WTC11 (cell line): ENCODE measurements around the gene FASN.

Experiments used
- AFF4 ChIP-seq: sonication (generic); formaldehyde crosslinking; IDR thresholded peaks from 2 replicates; pipeline ENCODE4 v1.8.1; 2023; ENCODE audit warnings: mild to moderate bottlenecking, missing genetic modification reagents, borderline replicate concordance
- CTCF ChIP-seq: fragments of 200-600 bp; IDR thresholded peaks from 2 replicates; pipeline ENCODE4 v1.8.0; 2022; ENCODE audit warnings: antibody characterized with exemption
- ETV6 ChIP-seq: sonication (generic); formaldehyde crosslinking; IDR thresholded peaks from 2 replicates; pipeline ENCODE4 v1.8.1; 2022; ENCODE audit warnings: mild to moderate bottlenecking, missing genetic modification reagents
- MAX ChIP-seq: sonication (generic); formaldehyde crosslinking; IDR thresholded peaks from 2 replicates; pipeline ENCODE4 v1.8.0; 2022; ENCODE audit warnings: mild to moderate bottlenecking, missing genetic modification reagents
- NFE2L1 ChIP-seq: sonication (generic); formaldehyde crosslinking; IDR thresholded peaks from 2 replicates; pipeline ENCODE4 v1.8.1; 2023; ENCODE audit warnings: missing genetic modification reagents
- TF ChIP-seq, protein P1 (sequence below): sonication (generic); formaldehyde crosslinking; IDR thresholded peaks from 2 replicates; pipeline ENCODE4 v1.8.1; 2023; ENCODE audit warnings: mild to moderate bottlenecking, missing genetic modification reagents, moderate library complexity
- TF ChIP-seq, protein P2 (sequence below): sonication (generic); formaldehyde crosslinking; IDR thresholded peaks from 2 replicates; pipeline ENCODE4 v1.8.1; 2023; ENCODE audit warnings: mild to moderate bottlenecking, moderate library complexity, missing genetic modification reagents

- TF ChIP-seq CTCF (no peak), NFE2L1 (CRISPR knock-in tag) (no peak), MAX (no peak), AFF4 (CRISPR knock-in tag) (no peak), ETV6 (CRISPR knock-in tag) (no peak)
- TF ChIP-seq, protein P1, sequence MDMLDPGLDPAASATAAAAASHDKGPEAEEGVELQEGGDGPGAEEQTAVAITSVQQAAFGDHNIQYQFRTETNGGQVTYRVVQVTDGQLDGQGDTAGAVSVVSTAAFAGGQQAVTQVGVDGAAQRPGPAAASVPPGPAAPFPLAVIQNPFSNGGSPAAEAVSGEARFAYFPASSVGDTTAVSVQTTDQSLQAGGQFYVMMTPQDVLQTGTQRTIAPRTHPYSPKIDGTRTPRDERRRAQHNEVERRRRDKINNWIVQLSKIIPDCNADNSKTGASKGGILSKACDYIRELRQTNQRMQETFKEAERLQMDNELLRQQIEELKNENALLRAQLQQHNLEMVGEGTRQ: no peak
- TF ChIP-seq, protein P2, sequence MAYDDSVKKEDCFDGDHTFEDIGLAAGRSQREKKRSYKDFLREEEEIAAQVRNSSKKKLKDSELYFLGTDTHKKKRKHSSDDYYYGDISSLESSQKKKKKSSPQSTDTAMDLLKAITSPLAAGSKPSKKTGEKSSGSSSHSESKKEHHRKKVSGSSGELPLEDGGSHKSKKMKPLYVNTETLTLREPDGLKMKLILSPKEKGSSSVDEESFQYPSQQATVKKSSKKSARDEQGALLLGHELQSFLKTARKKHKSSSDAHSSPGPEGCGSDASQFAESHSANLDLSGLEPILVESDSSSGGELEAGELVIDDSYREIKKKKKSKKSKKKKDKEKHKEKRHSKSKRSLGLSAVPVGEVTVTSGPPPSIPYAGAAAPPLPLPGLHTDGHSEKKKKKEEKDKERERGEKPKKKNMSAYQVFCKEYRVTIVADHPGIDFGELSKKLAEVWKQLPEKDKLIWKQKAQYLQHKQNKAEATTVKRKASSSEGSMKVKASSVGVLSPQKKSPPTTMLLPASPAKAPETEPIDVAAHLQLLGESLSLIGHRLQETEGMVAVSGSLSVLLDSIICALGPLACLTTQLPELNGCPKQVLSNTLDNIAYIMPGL (CRISPR knock-in tag): no peak
Measured at GRCh38 chr17:82077617-82078358, 20.2 kb downstream of the FASN start.
